NCI-H460 (cell line): ENCODE results near the gene DOCK2. TPM values are rescaled to one million over a fixed set of nuclear protein-coding genes. Genes with fewer than 3 reads are reported as not detected.
"Not testable (repeated sequence)": the region's sequence is repeated elsewhere in the genome, so short reads cannot be mapped to it uniquely, and the experiment has no call there.

Experiments
- DNase-seq: peaks from one replicate; pipeline ENCODE4 v3.0.0-alpha.2; 2016; ENCODE audit warnings: low read depth; ENCODE audit errors: extremely low read depth
- total RNA-seq: library from RNA; depleted of rRNA; stranded (reverse); fragments of >200 nt; shearing (Covaris generic); gene quantifications from 2 replicates; pipeline ENCODE4 v1.2.3, GENCODE V29; 2014

The DOCK2 gene
- total RNA-seq, 1 experiment from 2014 or later, result 0.79 TPM

DNA sequence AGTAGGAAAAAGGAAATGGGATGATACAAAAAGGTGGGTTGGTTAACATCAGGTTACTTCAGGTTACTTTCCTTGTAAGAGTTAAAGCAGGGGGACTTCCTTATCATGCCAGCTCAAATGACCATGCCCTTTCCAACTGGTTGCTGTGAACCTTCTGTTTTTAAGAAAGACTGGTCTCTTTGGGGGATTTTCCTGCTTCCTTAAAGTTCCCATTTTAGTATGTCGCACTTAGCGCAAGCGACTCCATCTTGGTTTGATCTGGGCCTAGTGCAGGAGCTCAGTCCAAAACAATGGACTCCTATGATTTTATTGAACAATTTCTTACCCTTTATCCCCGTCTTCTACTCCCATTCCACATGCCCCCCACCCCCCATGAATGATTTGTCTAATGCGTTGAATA is 173.4 kb downstream of the DOCK2 start:
- DNase-seq, result no peak

DNA sequence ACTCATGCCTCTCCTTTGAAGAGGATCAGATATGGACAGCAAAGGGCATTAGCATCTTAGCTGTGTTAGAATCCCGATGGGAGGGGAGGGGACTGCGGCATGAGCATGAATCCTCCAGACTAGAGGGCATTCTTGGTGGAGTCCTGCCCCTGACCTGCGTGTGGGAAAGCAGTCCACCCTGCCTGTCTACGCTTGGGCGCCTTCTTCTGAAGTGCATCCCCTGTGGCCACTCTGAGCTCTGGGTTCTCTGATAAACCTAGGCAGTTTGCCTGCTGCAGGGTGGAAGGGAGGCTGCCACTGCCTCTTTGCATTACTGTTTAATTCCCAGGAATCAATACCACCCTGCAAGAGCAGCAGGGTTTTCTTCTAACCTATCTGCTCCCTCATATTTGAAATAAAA is 173.9 kb downstream of the DOCK2 start:
- no peak for DNase-seq

DNA sequence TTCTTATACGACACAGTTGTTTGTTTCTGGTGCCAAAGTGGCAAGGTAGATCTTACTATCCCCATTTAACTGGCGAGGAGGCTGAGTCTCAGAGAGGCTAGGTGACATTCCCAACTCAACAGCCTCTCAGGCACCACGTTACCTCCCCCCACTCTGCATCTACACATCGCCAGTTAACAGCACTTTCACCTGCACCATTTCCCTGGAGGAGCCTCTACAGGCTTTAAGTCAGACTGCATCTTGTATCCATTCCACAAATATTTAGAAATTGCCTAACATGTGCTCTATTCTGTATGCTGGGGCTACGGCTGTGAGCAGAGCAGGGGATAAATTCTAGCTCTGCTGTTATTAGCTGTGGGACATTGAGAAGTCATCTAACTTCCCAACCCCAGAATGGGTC is 174.6 kb downstream of the DOCK2 start:
- no peak for DNase-seq

DNA sequence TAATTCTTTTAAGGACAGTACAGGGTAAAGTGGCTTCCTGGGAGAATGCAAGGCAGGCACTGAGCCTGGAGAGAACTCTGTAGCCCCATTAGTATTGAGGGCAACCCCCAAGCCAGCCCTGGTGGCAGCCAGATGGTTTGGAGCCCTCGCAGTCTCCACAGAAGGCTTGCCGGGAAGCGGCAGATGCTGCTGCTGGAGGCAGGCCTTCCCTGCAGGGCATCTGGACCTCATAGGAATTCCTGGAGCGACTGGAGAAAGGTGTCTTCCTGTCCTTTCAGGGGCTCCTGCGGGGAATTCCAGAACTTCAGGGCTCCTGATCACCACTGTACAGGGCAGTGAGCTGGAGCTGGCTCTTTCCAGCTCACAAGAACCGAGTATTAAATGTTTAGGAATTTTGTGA is 175.7 kb downstream of the DOCK2 start:
- no peak for DNase-seq

DNA sequence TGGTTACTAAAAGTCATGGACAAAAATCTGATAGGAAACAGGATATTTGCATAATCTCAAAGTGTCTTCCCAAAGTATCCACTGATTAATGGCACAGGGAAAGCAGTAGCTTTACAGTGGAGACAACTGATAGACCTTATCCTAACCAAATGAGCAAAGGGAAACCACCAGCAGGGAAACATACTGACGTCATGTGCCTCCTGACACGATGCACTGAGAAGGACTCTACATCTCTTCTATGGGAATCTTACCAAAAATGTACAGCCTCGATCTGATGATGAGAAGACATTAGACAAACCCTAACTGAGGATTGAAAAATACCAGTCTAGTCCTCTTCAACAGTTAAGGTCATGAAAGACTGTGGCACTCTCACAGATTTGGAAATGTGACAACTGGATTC is 177.0 kb downstream of the DOCK2 start:
- DNase-seq, result no peak

DNA sequence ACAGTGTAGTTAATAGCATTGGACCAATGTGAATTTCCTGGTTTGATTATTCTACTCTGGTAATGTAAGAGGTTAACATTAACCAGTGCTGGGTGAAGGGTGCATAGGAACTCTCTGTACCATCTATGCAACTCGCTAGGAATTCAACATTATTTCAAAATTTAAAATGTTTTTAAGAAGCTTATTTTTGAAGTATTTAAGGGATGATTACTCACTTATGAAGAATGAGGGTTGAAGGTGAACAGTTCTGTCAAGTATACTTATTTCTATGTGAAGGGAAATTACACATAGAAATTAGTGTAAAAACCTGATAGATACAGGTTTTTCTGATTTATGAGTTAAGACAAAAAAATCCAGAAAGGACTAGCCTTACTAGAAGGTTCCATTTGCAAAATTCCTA is 177.4 kb downstream of the DOCK2 start:
- no peak for DNase-seq

DNA sequence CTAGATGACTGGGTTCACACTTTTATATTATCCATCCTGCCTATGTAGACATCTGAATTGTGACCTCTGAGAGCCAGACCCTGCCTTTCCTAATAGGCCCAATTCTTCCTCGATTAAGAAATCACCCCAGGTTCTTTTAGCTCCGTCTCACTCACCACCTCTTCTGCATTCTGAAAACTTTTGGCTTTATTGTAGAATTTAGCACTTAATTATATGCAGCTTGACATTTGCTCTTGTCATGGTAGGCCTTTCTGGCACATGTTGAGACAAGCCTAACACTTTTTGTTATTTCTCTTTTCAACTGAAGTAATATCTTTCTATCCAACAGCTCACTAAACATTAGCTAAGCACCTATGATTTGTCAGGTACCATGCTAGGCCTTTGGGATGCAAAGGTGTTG is 180.0 kb downstream of the DOCK2 start:
- no peak for DNase-seq

DNA sequence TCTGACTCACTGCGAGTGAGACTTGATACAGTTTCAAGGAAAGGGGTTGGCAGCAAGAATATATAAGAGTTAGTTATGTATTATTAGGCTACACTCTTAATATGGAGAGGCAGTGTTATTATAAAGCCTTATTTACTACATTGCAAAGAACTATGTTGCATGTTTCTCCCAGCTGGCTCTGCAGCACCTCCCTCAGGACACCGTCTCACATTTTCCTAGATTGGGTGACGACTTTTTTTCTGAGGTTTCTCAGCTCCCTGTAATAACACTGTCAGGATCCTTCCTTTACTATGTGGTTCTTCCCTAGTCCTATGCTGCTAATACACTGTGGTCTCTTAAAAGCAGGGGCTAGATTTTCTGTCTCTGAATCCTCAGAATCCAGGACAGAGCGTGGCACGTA is 189.5 kb downstream of the DOCK2 start:
- no peak for DNase-seq

DNA sequence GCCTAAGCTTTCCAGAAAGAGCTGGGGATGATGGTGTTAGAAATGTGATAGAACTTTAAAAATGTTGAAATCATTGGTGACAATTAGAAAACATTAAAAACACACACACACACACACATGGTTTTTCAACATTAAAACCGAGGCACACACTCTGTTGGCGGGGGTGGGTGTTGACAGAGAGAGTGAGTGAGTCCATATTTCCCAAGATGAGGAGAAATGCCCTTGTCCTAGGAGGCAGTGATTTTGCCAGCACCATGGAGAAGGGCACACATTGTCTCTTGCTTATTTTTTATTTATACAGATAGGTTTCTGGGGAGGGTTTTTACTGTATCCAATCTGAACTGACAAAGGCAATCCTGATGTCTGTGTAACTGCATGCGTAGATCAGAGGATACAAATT is 190.7 kb downstream of the DOCK2 start:
- no peak for DNase-seq

DNA sequence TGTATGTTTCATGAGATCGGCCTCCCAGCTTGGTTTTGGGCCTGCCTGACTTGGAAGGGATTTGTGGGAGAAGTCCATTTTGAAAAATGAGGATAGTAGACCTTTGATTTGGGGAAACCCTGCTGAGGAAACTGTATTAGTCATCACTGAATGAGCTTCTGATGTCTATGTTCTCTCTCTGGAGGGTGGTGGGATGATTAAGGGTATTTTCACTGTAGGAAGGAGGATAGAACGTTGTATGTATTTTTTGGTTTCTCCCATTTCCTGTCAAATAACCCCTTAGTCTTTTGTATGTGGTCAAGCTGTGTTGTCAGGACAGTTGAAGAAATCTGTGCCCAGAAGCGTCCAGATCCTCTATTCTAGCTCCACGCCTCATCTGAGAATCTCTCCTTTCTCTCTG is 191.3 kb downstream of the DOCK2 start:
- no peak for DNase-seq

DNA sequence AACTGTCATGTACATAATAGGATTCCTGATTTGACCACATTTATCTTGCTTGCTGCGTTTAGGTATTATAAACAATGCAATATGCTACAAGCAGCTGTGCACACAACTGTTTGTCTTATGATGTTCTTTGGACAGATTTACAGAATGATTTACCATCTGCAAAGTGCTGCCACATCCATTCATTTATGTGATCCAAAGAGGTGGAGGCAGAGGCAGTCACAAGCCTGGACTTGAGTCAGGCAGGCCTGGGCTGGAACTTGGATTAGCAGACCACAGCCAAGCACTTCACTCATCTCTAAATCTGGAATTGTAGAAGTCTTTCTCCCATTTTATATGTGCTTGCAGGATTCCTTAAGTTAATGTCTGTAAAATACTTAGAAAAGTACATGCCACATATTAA is 194.3 kb downstream of the DOCK2 start:
- DNase-seq, result no peak

DNA sequence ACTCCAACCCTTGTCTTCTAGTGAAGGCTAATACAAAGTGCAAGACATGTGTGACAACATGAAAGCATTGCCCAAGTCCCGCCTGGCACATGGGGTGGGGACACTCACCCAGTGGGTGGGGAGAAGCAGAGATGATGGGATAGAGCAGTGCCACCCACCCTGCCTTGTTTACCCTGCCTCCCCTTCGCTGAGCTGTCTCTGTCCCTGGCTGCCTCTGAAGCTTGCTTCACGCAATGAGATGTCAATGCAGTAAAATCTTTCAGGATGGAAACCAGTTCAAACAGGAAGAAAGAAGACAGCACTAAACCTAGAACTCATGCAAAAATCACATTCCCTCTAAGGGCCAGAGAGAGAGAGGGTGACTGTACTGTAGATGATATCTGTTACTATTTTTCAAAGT is 195.2 kb downstream of the DOCK2 start:
- DNase-seq, result no peak

DNA sequence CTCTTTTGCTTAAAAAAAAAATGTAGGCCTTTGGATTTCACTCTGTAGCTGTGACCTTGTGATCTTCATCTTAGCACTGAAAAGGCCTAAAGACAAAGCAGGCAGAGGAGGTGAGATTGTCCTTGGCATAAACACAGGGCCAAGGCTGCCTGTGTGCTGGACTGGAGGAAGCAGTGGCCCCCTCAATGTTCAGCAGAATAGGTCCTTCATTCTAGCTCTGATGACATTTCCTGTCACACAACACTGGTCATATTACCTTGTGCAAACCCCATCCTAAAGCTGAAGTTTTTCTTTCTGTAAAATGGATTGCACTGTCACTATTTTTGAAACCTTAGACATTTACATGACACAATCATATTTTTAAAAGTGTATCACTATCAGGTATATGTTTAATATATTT is 195.8 kb downstream of the DOCK2 start:
- no peak for DNase-seq

DNA sequence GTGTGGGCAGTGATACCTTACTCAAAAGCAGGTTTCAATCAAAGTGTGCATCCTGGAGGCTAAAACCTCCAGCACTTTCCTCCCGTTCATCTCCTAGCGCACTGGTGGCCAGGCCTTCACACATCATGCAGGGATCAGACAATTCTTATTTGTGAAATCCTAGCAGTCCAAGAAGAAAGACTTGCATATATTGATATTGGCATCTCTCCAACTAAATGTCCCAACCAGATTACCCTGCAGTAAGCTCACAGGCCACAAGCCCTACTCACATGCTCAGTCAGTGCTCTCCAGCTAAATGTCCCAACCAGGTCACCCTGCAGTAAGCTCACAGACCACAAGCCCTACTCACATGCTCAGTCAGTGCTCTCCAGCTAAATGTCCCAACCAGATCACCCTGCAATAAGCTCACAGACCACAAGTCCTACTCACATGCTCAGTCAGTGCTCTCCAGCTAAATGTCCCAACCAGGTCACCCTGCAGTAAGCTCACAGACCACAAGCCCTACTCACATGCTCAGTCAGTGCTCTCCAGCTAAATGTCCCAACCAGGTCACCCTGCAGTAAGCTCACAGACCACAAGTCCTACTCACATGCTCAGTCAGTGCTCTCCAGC is 196.7 kb downstream of the DOCK2 start:
- not testable (repeated sequence) for DNase-seq

DNA sequence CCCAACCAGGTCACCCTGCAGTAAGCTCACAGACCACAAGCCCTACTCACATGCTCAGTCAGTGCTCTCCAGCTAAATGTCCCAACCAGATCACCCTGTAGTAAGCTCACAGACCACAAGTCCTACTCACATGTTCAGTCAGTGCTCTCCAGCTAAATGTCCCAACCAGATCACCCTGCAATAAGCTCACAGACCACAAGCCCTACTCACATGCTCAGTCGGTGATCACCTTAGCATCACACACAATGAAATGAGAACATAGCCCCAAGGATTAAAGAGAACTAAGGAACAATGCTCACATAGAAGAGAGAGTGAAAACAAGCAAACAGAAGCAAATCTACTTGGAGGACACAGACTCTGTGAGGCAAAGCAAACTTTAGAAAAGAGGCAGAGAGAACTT is 197.5 kb downstream of the DOCK2 start:
- not testable (repeated sequence) for DNase-seq

DNA sequence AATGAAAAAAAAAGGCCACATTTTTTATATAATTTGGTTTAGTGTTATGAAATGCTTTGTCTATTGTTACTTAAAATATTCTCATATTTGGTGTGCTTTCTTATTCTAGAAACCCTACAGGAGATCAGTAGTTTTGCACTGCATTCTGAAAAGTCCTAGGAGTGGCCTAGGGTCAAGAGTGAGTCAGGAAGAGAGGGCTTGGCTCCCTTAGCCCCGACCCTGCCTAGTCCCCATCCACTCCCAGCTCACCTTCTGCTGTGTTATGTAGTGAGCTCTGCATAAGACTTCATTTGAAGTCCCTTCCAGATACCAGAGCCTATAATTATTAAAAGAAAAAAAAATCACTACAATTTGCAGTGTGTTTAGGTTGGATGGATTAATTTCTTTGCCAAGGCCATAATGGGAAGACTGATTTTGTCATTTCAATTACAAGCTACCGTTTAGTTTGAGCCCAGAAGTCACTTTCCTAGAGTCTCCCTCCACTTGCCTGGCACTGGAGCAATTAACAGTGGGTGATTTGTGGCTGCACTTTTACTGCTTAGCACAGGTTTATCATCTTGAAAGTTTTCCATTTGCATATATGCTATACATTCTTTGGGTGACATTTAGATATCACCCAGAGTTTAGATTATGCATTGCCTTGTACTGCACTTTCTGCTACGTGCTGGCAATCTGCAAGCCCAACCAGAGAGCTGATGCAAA is 199.9 kb downstream of the DOCK2 start:
- no peak for DNase-seq

DNA sequence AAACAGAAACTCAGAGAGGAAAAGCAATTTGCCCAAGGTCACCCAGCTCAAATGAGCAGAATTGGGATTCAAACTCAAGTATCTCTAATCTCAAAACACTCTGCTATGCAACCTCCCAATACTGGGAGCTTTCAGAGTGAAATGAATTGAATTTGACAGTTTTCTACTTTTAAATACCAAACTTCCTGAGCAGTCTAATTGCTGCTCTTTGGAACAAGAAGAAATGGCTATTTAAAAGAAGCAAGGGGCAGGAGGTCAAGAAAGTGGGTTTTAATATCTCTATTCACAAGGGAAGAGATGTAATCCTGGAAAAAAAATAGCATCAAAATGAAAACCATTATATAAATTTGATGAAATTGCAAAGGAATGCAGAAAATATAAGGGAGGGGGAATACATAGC is 200.6 kb downstream of the DOCK2 start:
- DNase-seq, result no peak

DNA sequence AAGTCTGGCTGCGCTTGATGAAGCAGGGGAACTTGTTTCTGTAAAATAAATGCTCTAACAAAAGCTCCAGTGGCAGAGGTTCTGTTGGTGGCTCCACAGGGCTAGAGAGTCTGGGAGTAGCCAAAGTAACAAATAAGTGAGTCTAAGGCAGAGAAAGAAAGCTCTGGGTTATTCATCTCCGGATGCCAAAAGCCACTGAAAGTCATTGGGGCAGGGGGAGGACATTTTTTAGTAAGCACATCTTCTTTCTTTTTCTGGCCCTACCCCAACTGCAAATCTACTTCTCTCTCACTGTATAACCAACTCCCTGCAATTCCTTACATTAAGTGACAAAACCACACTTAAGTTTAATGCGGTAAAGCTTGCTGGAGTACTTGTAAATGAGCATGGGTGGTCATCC is 201.6 kb downstream of the DOCK2 start:
- no peak for DNase-seq

DNA sequence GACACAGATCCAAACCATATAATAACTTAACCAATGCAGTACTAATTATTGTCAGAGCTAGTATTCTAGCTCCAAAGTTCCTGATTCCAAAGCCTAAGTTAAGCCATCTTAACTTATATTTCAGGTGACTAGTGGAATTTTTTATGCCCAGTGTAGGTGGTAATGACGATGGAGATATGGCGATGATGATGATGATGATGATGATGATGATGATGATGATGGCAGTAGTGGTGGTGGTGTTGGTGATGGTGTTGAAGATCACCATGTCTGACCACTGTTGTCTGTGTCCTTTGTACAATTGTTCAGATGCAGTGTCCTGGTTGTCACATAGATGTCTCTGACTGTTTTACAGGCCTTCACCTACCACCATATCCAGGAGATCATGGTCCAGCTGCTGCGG is 203.3 kb downstream of the DOCK2 start:
- no peak for DNase-seq

DNA sequence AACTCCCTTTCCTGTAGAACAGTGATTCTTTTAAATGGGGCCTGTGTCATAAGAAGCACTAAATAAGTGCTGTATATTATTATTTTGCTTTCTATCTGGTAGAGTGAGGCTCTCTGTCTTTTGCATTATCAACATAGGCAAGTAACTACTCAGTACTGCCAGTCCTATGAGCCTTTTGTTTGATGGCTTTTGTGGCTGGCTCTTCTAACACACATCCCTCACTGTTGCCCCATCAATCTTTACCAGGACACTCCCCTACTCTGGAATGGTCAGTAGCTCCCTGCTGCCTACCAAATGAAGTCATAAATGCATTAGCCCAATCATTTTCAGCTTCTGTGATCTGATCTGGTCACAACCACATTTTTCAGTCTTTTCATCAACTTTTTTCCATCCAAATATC is 205.6 kb downstream of the DOCK2 start:
- DNase-seq, result no peak

DNA sequence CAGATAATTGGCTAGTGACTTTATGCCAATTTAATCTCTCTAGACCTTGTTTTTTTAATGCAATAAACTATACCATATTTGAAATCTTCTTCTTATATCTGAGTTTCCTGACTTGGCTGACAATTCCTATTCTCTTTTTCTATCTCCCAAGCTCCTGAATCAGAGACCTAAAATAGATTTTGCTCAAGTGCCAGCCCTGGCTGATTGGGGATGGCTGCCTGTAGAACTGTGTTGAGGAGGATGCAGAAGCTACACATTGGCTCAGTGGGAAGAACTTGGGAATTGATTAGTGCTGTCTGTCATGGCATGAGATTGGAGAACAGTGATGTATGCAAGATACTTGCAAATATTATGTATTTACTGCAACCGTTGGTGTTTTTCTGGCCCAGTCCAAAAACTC is 210.4 kb downstream of the DOCK2 start:
- DNase-seq, result no peak

DNA sequence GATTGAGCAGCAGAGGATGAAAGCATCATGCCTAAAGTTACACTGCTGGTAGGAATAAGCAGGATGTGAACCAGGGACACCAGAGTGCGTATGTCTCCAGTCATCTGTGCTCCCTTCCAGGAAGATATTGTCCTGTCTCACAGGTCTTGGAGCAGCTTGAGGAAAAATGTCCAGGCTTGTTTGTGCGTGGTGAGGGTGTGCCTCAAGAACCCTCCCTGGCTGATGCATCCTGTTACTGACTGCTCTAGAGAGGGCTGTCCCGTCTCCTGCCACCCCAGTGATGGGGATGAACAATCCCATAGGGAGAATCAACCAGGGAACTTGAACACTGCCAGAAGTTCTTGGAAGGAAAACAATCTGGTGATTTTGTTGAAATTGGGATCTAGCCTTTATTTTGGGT is 211.2 kb downstream of the DOCK2 start:
- DNase-seq, result no peak

DNA sequence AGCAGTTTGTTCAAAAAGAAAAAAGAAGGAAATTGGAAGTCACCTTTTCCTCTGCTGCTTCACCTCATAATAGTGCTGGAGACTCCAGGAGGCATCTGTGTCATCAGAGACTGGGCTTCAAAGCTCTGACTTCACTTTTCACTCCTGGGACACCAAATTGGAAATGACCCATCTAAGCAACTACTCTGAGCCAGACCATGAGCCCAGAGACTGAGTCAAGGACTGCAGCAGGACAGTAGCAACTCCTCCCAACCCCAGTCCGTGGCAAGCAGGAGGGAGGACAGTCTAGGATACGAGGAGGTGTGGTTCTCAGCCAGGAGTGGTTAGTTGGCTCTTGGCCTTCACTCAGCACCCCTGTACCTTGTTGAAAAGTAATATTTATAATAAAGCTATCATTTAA is 211.7 kb downstream of the DOCK2 start:
- no peak for DNase-seq
